Activated T-helper 9 cell treated with anti-CD3 and anti-CD28 coated beads, Interleukin-2, amount 50 U/mL, for 16 hours (primary cell): ENCODE results near the gene ULBP3.

Experiments used
- DNase-seq: peaks from one replicate; pipeline ENCODE4 v3.0.0-alpha.2; 2020; ENCODE audit warnings: low read depth

The ULBP3 gene

DNA sequence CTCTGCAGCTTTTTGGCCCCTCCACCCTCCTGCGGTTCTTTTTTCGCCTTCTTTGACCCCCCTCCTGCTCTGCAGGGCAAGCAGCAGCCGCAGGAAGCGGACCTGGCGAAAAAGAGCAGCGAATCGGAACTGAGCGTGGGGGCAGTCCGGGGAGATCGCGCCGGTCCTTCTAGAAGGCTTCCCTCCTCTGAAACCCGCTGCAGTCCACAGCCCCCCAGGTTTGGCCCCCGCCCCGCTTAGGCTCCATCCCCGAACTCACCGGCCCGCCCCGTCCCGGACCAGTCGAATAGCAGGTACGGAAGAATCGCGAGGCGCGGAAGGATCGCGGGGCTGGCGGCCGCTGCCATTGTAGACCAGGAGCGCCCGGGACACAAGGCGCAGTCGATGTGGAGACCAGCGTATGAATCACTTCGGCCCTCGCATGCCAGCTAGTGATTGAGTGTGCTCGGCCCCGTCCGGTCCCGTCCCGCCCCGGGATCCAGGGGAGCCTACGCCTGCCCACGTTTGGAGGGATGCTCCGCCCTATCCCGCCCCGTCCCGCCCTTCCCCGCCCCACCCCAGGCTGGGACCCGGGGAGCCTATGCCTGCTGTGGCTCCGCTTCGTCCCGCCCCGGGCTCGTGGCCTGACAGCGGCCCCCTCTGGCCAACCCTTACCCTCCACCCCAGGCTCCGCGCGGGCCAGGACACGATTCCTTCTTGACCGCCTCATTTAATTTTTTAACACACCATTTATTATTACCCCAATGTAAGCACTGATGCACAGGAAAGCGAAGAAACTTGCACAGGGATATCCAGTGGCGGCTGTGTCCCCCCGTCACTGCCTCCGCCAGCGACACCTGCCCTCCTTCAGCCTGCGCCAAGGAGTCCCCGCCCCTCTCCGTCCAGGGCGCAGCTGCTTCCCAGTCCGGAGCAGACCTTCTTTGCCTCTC is at the start of gene ULBP3:
Gene ULBP3 (minus strand): TSS at position 402 of the 929 bp plus-strand sequence. CDS start 55 bp downstream, at position 347.
- DNase-seq = peak; percentile 57

GRCh38 chr6:150118627-150119026 is 49.7 kb upstream of the ULBP3 start:
- DNase-seq = no peak

- no peak for DNase-seq
Observed at GRCh38 chr6:150118203-150118602, 49.3 kb upstream of the ULBP3 start.

- DNase-seq = no peak
Observed at GRCh38 chr6:150116200-150116800, 47.4 kb upstream of the ULBP3 start.

DNA sequence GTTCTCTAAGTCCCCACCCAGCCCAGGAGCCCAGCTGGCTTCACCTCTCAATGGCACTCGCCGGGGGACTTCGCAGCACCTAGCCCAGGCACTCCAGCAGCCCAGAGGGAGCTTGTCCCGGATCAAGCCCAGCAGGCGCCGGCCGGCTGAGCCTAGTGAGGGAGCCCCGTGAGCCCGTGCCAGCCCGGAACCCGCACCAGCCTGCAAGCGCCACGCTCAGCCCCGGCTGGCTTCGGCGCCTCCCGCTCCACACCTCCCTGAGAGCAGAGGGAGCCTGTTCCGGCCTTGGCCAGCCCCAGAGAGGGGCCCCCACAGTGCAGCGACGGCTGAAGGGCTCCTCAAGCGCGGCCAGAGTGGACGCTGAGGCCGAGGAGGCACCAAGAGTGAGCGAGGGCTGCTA is 46.8 kb upstream of the ULBP3 start:
- DNase-seq = no peak

DNA sequence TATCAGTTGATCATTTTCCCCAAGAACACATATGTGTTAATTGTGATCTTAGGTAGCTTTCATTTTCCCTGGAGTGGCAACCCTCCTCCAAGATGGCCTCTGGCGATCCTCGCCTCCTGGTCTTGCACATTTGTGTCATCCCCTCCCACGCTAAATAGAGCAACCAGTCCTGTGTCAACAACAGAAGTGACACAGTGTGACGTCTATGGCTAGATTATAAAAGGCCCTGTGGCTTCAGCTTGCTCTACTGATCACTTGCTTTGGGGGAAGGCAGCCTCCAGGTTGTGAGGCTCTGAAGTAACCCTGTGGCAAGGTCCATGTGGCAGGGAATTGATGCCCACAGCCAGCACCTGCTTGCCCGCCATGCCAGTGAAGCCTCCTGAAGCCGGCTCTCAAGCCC is 43.3 kb upstream of the ULBP3 start:
- DNase-seq = no peak

- no peak for DNase-seq
Observed at GRCh38 chr6:150102750-150103270, 33.9 kb upstream of the ULBP3 start.

DNA sequence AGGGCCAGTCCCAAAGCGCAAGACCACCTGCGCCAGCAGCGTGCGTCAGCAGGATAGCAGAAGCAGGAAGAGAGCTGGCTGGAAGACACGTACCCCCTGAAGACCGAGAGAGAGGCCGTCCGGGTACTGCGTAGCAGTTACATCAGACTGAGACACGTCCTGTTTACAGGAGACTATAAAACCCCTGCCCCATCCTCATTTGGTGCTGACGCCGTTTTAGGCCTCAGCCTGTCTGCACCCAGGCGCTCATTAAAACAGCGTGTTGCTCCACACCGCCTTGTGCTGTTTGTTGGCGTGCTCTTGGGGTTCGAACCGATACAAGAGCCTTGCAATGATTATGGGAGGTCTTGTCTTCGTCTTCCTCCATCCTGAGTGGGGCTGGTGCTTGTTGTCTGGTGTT is 31.8 kb upstream of the ULBP3 start:
- no peak for DNase-seq

- no peak for DNase-seq
Observed at GRCh38 chr6:150099953-150100352, 31.0 kb upstream of the ULBP3 start.

GRCh38 chr6:150099546-150099945 is 30.6 kb upstream of the ULBP3 start:
- DNase-seq = no peak

DNA sequence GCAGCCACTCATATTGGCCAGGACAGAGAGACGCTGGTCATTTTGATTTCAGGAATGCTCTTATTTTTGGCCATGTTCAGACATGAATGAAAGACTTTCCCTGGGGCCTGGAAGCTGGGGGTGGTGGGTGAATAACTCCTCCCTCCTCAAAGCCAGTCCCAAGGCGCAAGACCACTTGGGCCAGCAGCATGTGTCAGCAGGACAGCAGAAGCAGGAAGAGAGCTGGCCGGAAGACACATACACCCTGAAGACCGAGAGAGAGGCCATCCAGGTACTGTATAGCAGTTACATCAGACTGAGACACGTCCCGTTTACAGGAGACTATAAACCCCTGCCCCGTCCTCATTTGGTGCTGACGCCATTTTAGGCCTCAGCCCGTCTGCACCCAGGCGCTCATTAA is 29.2 kb upstream of the ULBP3 start:
- no peak for DNase-seq

DNA sequence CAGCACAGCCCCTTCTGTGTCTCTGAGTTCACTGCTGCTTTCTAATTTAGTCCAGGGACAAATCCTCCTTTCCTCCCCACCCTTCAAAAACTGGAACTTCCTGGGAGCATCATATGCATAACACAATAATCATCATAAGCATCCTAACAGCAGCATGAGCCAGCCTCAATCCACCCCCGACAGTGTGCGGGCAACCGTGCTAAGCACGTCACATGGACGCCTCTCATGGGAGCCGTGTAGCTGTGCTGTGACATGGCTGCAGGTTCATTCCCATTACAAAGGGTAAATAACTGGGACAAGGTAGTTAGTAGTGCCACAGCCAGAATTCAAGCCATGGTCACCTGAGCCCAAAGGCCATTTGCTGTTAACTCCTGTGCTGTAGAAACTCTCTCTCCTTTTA is 24.5 kb upstream of the ULBP3 start:
- DNase-seq = no peak

DNA sequence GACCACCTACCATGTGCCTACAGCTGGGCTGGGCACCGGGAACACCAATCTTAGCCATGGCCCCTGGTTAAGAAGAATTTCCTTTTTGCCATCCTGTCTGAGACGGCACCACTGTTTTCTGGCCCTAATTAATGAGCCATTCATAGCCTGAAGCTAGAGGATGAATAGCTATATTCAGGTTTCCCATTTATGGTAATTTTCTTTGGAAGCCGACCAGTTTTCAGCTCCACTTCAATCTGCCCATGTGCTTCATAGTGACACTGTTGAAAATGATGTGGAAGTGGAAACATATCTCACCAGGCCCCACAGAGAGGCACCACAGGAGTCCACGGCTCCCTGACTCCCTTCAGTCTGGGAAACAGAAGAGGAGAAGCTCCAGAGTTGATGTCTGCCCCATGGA is 22.6 kb upstream of the ULBP3 start:
- no peak for DNase-seq

- no peak for DNase-seq
Observed at GRCh38 chr6:150090328-150090727, 21.4 kb upstream of the ULBP3 start.

GRCh38 chr6:150088481-150089154 is 19.7 kb upstream of the ULBP3 start:
- DNase-seq = no peak

- no peak for DNase-seq
Observed at GRCh38 chr6:150087336-150087735, 18.4 kb upstream of the ULBP3 start.

GRCh38 chr6:150086026-150086425 is 17.1 kb upstream of the ULBP3 start:
- DNase-seq = no peak

GRCh38 chr6:150084426-150084825 is 15.5 kb upstream of the ULBP3 start:
- DNase-seq = no peak

DNA sequence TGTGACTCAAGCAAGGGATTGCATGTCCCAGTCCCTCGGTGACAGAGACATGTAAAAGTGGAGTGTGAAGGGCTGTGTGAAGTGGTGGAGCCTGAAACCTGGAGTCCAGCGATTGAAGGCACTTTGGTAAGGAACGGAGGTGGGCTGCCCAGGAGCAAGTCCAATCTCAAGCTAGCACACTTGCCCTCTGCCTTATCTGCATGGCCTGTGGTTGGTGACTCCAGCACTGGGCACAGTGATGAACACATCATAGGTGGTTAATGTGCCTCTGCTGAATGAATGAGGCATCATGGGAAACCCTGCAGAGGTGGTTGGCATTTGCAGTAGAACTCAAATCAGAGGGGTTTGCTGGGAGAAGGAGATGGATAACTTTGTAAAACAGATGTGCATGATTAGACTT is 14.9 kb upstream of the ULBP3 start:
- no peak for DNase-seq

- DNase-seq = no peak
Observed at GRCh38 chr6:150081702-150082101, 12.8 kb upstream of the ULBP3 start.

DNA sequence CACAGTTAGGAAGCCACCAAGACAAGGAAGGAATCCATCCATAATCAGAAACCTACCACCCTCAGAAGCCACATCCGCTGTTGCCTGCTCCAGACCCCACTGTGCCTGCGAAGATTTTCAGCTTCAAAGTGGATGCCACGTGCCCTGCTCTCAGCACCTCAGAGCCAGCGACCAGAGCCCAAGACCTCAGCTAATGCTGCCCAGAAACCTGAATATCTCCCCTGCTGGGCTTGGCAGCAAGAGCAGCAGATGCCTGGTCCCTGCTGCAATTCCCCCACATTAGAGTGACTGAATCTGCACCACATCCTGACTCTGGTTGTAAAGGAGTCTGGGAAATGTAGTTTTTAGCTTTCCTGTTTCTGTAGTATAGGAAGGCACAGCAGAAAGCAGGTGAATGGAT is 10.7 kb upstream of the ULBP3 start:
- DNase-seq = no peak

DNA sequence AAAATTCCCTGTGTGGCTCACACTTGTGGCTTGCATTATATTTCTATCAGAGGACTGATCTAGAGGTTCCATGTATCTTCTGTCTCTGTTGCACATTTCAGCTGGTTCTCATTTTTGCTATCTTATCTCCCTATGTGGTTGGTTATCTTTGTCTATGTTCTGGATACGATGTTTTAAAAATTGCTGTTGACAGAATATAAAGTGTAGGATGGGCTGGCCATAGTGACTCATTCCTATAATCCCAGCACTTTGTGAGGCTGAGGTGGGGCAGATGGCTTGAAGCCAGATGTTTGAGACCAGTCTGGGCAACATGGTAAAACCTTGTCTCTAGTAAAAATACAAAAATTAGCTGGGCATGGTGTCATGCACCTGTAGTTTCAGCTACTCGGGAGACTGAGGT is 9.9 kb upstream of the ULBP3 start:
- DNase-seq = no peak
